NCI-H2227 (cell line): ENCODE results near the gene GPATCH8.
A peak's percentile ranks its signal among the peaks of the same experiment; 100 is the strongest.
"Not testable (repeated sequence)": the region's sequence is repeated elsewhere in the genome, so short reads cannot be mapped to it uniquely, and the experiment has no call there.

Source experiments
- DNase-seq: peaks from one replicate; lab custom pipeline; 2025; ENCODE audit not compliant: unreplicated experiment; lab: John Stamatoyannopoulos, UW

GPATCH8 gene

DNA sequence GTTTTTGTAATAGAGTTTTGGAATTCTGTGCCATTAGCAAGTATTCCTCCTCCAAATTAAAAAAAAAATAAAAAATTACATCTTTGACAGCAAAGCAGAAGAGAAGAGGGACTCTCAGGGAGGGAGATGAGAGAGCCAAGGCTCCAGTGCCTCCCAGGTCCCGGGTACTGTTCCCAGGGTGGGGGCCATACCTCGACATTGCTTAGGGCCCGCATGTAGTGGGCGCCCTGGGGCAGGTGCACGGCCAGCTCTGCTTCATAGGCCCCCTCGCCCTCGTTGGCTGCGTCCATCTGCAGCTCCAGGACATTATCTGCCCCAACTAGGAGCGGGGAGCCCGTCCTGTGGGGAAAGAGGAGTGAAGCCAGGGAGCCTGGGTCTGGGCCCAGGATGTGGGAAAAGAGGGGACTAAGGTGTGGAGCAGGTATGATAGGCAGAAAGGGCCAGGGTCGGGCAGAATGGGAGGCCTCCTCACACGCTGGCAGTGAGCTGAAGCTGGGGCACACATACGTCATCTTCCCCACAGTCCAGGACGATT, 125.0 kb downstream of the GPATCH8 start:
- no peak for DNase-seq

DNA sequence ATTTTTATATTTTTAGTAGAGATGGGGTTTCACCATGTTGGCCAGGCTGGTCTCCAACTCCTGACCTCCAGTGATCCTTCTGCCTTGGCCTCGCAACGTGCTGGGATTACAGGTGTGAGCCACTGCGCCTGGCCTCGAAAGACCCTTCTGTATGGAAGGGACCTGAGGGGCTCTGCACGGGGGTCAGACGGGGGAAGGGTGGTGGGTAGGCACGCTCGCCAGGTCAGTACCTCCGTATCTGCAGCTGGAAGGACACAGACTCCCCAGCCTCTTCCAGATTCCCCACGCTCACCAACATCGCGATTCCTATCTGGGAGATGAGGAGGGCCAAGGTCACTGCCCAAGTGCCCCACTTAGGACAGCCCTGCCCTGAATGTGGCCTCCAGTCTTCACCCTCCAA, 126.4 kb downstream of the GPATCH8 start:
- DNase-seq: no peak

DNA sequence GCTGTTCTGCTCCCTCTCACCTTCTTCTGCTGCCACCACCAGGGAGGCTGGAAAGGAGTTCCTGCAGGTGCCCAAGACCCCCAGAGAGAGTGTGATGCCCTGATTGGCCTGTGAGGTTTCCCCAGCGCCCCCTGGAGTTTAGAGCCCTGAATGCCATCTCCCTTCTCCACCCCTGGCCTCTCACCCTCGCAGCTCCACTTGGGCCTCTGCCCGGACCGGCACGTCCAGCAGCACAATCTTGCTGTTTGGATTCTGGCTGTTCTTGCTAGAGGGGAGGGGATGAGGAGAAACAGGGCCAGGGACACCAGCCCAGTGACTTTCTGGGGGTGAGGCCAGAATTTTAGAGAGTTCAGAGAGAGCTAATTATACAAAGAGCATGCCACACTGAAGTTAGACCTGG, 127.1 kb downstream of the GPATCH8 start:
- DNase-seq: no peak

DNA sequence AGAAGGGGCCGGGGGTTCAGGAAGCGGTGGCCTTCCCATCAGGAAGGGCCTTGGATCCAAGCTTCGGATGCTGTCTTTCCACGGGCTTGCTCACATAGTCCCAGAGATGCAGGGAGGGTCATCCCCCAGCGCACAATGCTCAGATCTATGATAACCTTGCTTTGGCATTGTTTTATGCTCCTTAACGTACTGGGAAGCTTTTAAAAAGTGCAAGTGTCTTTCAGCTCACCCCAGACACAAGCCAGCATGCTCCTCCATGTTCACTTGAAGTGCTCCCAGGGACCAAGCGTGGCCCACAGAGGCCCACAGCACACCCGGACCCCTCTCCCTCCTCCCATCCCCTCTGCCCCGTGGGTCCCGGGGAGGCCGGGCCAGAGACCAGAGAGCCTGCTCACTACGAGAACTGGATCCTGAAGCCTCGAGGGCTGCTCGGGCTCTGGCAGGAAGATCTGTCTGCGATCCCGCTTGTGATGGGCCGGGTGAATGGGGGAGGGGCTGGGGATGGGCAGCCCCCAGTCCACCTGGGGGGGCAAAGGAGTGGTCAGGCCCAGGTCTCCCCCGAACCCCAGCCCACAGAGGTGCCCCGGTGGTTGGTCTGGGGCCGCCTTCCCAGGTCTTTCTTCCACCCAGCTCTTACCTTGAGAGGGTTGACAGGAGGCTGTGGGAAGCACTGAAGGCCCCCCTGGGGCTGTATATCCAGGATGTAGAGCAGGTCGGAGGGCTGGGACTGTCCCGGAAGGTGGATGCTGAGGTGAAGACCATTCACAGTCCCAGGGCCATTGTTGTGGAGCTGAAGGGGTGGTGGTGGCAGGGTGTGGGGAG, 127.8 kb downstream of the GPATCH8 start:
- DNase-seq: no peak

DNA sequence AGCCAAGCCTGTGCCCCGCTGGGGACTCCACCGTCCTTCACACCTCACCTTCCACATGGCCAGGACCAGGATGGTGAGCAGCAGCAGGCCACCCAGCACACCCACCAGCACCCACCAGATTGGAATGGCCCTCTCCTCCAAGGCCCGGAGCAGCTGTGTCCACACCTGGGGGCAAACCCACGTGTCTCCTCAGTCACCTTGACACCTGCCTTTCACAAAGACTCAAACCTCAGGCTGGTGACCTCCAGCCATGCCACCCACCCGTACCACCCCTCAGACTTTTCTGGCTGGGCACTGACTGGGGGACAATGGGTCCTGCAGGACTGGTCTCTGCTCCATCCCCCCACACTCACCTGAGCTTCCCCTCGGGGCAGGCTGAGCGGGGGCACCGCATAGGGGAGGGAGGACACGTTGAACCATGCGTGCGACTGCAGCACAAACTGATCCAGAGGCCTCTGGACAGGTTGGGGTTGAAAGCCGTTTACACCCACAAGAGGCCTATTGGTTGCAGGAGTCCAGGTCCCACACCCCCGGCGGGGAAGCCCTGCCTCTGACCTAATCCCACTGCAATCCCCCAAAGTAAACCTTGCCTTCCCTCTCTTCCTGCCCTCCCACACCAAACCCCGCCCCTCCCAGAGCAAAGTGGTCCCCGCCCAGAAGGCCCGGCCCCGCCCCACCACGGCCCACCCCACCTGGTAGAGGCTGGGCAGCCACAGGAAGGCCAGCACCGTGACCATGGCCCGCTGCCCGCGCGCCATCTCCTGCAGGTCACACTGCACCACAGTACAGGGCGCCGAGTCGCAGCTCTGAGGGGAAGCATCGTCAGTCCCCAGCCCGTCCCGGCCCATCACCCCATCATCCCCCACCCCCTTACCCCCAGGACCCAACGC, 128.7 kb downstream of the GPATCH8 start:
- DNase-seq: no peak

DNA sequence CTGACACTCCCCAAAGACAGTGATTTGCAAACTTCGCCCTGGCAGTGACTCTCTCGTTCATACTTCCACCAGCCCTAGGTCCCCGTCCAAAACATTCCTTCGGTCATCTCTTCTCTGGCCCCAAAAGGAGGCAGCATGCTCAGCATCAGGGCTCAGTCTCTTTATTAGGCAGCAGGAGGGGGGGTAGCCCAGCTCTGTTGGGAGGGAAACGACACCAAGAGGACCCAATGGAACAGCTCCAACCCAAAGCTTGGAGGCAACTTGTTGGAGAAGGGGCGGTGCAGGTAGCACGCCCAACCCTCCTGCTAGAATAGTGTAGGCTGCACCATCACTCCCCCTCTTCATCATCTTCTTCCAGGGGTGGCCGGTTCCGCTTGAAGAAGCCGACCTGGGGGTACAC, 131.2 kb downstream of the GPATCH8 start:
- DNase-seq: no peak

DNA sequence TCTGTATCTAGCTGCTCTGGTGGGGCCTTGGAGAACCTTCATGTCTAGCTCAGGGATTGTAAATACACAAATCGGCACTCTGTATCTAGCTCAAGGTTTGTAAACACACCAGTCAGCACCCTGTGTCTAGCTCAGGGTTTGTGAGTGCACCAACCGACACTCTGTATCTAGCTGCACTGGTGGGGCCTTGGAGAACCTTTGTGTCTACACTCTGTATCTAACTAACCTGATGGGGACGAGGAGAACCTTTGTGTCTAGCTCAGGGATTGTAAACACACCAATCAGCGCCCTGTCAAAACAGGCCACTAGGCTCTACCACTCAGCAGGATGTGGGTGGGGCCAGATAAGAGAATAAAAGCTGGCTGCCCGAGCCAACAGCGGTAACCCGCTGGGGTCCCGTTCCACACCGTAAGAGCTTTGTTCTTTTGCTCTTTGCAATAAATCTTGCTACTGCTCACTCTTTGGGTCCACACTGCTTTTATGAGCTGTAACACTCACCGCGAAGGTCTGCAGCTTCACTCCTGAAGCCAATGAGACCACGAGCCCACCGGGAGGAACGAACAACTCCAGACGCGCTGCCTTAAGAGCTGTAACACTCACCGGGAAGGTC, 133.7 kb downstream of the GPATCH8 start:
- not testable (repeated sequence) for DNase-seq

DNA sequence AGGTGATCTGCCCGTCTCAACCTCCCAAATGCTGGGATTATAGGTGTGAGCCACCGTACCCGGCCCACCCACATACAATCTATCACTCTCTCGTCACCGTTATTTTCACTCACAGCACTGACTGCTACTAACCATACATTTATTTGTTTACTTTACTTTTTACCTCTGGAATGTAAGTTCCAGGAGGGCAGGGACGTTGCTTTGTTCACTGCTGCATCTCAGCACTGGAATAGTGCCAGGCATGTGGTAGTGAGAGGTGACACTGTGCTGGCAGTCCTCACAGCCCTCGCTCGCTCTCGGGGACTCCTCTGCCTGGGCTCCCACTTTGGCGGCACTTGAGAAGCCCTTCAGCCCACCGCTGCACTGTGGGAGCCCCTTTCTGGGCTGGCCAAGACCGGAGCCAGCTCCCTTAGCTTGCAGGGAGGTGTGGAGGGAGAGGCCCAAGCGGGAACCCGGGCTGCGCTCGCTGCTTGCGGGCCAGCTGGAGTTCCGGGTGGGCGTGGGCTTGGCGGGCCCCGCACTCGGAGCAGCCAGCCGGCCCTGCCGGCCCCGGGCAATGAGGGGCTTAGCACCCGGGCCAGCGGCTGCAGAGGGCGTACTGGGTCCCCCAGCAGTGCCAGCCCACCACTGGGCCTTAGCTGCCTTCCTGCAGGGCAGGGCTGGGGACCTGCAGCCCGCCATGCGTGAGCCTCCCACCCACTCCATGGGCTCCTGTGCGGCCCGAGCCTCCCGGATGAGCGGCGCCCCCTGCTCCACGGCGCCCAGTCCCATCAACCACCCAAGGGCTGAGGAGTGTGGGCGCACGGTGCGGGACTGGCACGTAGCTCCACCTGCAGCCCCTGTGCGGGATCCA, 134.6 kb downstream of the GPATCH8 start:
- not testable (repeated sequence) for DNase-seq

DNA sequence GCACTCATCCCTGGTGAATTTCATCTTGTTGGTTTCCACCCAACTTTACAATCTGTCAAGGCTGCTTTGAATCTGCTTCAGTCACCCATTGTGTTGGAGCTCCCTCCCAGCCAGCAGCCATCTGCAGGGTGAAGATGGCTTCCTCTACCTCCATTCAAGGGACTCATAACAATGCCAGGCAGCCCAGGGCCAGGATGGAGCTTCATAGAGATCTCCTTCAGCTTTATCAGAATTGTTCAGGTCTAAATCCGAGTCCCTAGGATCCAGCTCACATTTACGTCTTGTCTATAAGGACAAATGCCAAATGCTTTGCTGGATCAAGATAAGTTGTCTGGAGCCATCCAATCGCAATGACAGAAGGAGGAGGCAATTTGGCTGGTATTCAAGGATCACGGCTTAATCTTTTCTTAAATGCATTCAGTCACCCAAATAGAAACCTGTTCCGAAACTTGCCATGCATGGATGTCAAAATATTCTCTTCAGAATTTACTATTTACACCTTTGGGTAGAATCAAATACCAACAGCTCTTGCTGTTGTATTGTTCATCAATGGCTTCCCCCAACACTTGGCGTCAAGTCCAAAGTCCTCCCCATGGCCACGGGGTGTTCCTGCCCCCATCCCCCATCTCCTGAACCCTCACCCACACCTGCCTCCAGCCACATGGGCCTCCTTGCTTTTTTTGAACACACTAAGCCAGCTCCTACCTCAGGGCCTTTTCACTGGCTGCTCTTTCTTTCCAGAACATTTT, 135.8 kb downstream of the GPATCH8 start:
- no peak for DNase-seq

DNA sequence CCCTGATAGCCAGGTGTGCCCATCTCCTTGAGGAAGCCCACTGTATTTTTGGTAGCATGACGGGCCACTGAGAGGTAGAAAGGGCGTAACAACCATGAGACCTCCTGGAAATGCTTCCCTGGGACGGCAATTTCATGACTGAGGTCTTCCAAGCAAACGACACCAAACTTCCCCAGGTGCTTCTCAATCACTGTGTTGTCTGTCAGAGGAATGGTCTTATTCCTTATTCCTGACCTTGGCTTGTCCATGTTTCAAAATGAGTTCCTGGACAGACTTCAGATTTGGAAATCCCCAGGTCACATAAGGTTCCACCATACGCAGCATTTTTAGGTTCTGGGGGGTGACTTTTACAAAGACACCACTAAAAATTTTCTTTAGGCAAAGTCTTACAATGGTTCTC, 138.2 kb downstream of the GPATCH8 start:
- DNase-seq: not testable (repeated sequence)

DNA sequence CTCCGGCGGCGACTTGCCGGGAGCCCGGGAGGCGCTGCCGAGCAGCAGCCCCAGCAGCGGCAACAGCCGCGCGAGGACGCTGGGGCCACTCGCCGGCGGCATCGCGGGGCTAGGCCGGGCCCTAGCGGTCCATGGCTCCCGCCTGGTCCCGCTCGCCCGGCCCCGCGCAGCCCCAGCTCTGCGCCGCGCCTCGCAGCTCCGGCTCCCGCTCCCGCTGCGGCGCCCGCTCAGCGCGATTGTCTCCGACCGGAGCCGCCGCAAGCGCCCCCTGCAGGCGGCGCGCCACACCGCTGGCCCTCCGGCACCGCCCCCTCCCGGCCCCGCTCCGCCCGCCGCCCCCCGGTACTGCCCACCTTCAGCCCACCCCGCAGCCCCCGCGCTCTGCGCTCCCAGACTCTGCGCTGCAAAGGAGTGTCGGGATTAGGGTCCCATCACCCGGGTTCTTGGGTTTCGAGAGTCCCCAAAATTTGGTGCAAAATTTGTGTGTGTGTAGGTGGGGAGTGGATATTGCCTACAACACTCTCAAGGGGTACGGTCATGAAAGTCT, 139.5 kb downstream of the GPATCH8 start, which contains the start of gene FAM171A2:
Gene FAM171A2 (minus strand): TSS at position 241 of the 547 bp plus-strand sequence. CDS start 139 bp downstream, at position 102.
- DNase-seq: peak; percentile 84

DNA sequence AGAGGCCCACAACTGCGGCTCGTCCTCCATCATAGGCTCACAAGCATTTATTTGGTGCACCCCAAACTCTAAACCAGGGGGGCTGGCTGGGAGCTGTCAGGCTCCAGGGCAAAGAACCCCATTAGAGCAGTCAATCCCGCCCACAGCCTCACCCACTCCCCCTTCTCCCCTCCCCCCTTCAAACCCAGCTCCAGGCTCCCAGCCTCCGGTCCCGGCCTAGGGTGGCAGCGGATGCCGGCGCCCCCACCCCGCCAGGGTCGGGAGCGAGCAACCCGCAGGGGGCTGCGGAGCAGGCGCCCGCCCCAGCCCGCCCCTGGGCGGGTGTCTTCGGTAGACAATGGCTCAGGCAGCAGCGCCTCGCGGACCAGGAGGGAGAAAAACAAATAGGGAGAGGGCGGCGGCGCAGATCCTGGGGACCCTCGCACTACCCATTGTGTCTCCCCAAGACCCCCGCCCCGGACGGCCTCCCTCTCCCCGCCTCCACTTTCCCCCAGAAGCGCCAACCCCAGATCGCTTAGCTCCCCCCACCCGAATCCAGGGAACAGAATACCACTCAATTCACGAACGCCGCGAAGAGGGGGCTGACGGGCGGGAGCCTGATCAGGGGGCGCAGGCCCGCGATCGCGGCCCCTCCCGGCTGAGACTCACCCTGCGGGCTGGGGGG, 140.1 kb downstream of the GPATCH8 start:
- DNase-seq: peak; percentile 60

DNA sequence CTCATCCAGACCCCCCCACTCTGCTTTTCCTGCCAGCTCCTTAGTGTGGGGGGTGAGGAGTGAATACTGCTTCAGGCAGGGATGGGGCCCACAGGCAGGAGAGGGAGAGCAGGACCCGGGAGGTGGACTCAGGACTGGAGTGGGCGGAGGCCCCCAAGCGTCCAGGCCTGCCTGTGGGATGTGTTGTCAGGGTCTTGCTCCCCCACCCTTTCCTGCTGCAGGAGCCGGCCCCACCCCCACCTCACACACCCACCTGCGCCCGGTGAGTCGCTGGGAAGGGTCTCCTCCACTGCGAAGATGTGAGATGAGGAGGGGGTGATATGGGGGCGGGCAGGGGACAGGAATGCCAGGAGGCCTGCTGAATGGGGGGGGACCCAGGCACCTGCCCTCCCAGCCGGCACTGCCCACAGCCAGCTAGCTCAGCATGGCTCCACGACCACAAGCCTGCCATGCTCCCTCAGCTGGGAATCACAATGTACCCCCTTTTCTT, 140.7 kb downstream of the GPATCH8 start:
- DNase-seq: peak; percentile 47

DNA sequence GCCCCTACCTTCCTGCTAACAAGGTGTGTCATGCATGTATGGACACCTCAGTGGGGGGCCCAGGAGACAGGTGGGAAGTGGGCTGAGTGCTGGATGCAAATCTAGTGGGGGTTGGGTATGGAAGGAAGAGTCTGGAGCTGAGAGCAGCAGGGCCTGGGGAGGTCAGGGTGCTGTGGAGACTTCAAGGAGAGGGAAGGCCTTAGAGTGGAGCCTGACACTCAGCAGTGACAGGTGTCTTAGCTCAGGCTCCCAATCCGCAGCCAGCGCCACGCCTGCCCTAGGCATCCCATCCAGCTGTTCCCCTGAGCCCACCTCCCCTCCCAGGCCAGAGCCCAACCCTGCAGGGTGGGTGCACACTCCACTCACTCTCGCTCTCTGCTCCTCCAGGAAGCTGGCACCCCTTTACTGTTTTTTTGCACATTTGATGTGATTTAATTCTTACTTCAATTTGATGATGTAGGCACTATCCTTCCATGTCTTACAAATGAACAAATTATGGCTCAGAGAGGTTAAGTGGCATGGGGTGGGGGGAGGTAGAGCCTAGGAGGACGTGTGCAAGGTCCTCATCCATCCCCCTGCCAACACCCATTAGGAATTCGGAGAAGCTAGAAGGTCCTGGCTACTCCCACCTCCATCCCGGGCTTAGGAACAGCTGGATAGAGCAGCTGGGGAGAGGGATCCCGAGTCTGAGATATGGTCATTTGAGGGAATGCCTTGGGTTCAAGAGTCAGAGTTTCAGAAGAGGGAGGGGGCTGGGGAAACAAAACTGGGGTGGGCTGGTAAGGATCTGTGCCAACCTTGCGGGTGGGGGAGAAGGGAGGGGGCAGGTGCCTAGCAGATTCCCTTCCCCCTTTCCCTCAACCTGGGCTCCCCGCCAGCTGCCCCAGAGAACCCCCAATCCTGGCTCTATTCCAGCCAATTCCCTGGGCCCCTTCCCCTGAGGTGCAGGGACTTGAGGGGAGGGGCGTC, 141.6 kb downstream of the GPATCH8 start:
- DNase-seq: no peak

DNA sequence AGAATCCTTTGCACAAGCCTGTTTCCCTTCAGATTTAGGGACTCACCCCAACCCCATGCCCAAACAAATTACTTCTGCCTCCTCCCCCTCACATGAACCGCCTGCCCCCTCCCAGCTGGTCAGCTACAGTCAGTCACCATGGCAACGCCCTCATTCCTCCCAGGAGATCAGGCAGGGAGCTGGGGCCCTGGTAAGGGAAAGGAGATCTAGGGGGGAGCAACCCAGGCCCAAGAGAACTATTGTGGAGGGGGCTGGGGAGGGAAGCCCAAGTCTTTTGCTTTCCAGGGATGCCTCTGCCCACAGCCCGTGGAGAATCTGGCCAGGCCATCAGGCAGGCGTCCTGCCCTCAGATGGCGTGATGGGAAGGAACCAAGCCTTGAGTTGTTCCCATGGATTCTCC, 142.4 kb downstream of the GPATCH8 start:
- DNase-seq: peak; percentile 66

DNA sequence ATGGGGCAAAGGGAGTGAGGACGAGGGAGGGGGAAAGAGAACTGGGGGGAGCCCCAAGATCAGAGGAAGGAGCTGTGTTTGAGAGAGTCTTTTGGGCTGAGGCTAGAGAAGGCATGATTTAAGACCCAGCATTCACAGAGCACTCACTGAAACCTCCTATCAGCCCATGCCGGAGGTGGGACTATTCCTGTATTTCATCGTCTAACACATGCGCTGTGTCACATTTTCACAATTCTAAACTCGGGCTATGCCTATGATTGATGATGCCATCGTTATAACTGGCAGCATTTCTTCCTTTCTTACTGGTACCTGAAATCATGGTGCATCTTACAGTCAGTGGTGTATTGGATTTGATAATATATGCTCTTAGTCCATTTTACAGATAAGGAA, 143.1 kb downstream of the GPATCH8 start:
- no peak for DNase-seq

DNA sequence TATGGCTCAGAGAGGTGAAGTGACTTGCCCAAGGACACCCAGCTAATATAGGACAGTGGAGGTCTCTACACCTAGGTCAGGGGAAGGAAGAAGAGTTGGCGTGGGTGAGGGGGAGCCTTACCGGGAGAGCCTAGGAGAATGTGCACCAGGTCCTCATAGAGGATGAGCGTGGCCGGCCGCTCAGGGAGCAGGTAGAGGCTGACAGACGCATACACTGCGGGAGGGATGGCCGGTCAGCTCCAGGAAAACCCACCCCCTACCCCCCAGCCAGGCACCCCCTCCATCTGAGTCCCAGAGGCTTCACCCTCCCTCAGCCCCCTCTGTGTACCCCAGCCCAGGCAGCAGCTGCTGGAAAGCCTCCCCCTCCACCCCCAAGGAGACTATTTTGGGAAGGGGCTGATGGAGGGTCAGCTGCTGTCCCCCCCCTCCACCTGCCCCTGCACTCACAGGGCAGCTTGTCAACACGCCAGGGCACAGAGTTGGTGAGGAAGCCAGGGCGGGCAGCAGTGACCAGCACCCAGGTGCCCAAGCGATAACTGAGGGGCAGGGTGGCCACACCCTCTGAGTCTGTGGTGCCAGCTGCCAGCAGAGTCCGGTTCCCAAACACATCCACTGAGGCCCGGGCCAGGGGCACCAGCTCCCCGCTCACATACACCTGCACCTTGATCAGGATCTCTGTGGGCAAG, 143.6 kb downstream of the GPATCH8 start:
- DNase-seq: no peak
